ENCODE measurements around the gene TMEM18.

Gene TMEM18

GRCh38 chr2:627340-627709, 49.9 kb downstream of the TMEM18 start:
- TF ChIP-seq FOXA1 (IDR thresholded peaks at IDR 0.05) (no peak), HDGF (IDR thresholded peaks at IDR 0.05; ENCODE audit: borderline replicate concordance) (no peak), TARDBP (IDR thresholded peaks at IDR 0.05) (no peak), NFRKB (IDR thresholded peaks at IDR 0.05) (no peak), FOXM1 (IDR thresholded peaks at IDR 0.05; ENCODE audit: borderline replicate concordance) (no peak), CTBP1 (IDR thresholded peaks at IDR 0.05; ENCODE audit: borderline replicate concordance) (no peak), SP1 (IDR thresholded peaks at IDR 0.05) (no peak), FOXK2 (IDR thresholded peaks at IDR 0.05) (no peak), ARNT (IDR thresholded peaks at IDR 0.05) (no peak)
- POLR2A ChIA-PET = no interaction called here
- CTCF ChIA-PET = no interaction called here
- no peak for DNase-seq (ENCODE audit: extremely low spot score)

- CTCF ChIA-PET = no interaction called here
- DNase-seq (ENCODE audit: extremely low spot score) = no peak
- POLR2A ChIA-PET = no interaction called here
- no peak for TF ChIP-seq PKNOX1 (IDR thresholded peaks at IDR 0.05)
- no peak for TF ChIP-seq NFRKB (IDR thresholded peaks at IDR 0.05)
- TF ChIP-seq ELF4 (IDR thresholded peaks at IDR 0.05) = no peak
- no peak for TF ChIP-seq FOXK2 (IDR thresholded peaks at IDR 0.05)
- no peak for TF ChIP-seq FOXA1 (IDR thresholded peaks at IDR 0.05)
- no peak for TF ChIP-seq FOXM1 (IDR thresholded peaks at IDR 0.05; ENCODE audit: borderline replicate concordance)
Observed at GRCh38 chr2:626491-627339, 50.5 kb downstream of the TMEM18 start.

GRCh38 chr2:625415-626333, 51.5 kb downstream of the TMEM18 start:
- DNase-seq (ENCODE audit: extremely low spot score) = no peak
- TF ChIP-seq CTBP1 (IDR thresholded peaks at IDR 0.05; ENCODE audit: borderline replicate concordance) (no peak), ELF4 (IDR thresholded peaks at IDR 0.05) (no peak), ZNF384 (IDR thresholded peaks at IDR 0.05) (no peak), PKNOX1 (IDR thresholded peaks at IDR 0.05) (no peak), FOXA1 (IDR thresholded peaks at IDR 0.05) (no peak), SUZ12 (IDR thresholded peaks at IDR 0.05) (no peak), TARDBP (IDR thresholded peaks at IDR 0.05) (no peak), FOXM1 (IDR thresholded peaks at IDR 0.05; ENCODE audit: borderline replicate concordance) (no peak), SP1 (IDR thresholded peaks at IDR 0.05) (no peak), ARNT (IDR thresholded peaks at IDR 0.05) (no peak), L3MBTL2 (conservative IDR thresholded peaks at IDR 0.05) (no peak), HDGF (IDR thresholded peaks at IDR 0.05; ENCODE audit: borderline replicate concordance) (no peak), BHLHE40 (IDR thresholded peaks at IDR 0.05; ENCODE audit: borderline replicate concordance) (no peak), FOXK2 (IDR thresholded peaks at IDR 0.05) (no peak), NFRKB (IDR thresholded peaks at IDR 0.05) (no peak), LEF1 (IDR thresholded peaks at IDR 0.05; ENCODE audit: borderline replicate concordance) (no peak)
- CTCF ChIA-PET = no interaction called here
- POLR2A ChIA-PET = interaction anchor here (1.1 kb wide), 1 partner anchor 58 kb away, joined by 3 read pairs; no protein-coding TSS in a partner anchor

- no peak for TF ChIP-seq NFRKB (IDR thresholded peaks at IDR 0.05)
- no peak for TF ChIP-seq ELF4 (IDR thresholded peaks at IDR 0.05)
- no peak for TF ChIP-seq FOXA1 (IDR thresholded peaks at IDR 0.05)
- TF ChIP-seq ARNT (IDR thresholded peaks at IDR 0.05) = no peak
- no peak for TF ChIP-seq FOXK2 (IDR thresholded peaks at IDR 0.05)
- TF ChIP-seq TARDBP (IDR thresholded peaks at IDR 0.05) = no peak
- no peak for TF ChIP-seq PKNOX1 (IDR thresholded peaks at IDR 0.05)
- TF ChIP-seq SUZ12 (IDR thresholded peaks at IDR 0.05) = no peak
- TF ChIP-seq HDGF (IDR thresholded peaks at IDR 0.05; ENCODE audit: borderline replicate concordance) = no peak
- TF ChIP-seq LEF1 (IDR thresholded peaks at IDR 0.05; ENCODE audit: borderline replicate concordance) = no peak
- no peak for TF ChIP-seq L3MBTL2 (conservative IDR thresholded peaks at IDR 0.05)
- no peak for TF ChIP-seq ZNF384 (IDR thresholded peaks at IDR 0.05)
- TF ChIP-seq CTBP1 (IDR thresholded peaks at IDR 0.05; ENCODE audit: borderline replicate concordance) = no peak
- TF ChIP-seq SP1 (IDR thresholded peaks at IDR 0.05) = no peak
- CTCF ChIA-PET = interaction anchor here (0.9 kb wide), 1 partner anchor 10 kb away, joined by 3 read pairs; no protein-coding TSS in a partner anchor
- no peak for DNase-seq (ENCODE audit: extremely low spot score)
- POLR2A ChIA-PET = interaction anchor here (1.1 kb wide), 1 partner anchor 57 kb away, joined by 3 read pairs; no protein-coding TSS in a partner anchor
Observed at GRCh38 chr2:624551-625347, 52.5 kb downstream of the TMEM18 start.

GRCh38 chr2:624096-624495, 53.1 kb downstream of the TMEM18 start:
- ChIA-PET CTCF (interaction anchor here (0.9 kb wide), 1 partner anchor 11 kb away, joined by 3 read pairs; no protein-coding TSS in a partner anchor), POLR2A (no interaction called here)
- no peak for DNase-seq (ENCODE audit: extremely low spot score)
- TF ChIP-seq NFRKB (IDR thresholded peaks at IDR 0.05) (no peak), L3MBTL2 (conservative IDR thresholded peaks at IDR 0.05) (no peak), ARNT (IDR thresholded peaks at IDR 0.05) (no peak), SP1 (IDR thresholded peaks at IDR 0.05) (no peak), LEF1 (IDR thresholded peaks at IDR 0.05; ENCODE audit: borderline replicate concordance) (no peak), FOXK2 (IDR thresholded peaks at IDR 0.05) (no peak), ELF4 (IDR thresholded peaks at IDR 0.05) (no peak), HDGF (IDR thresholded peaks at IDR 0.05; ENCODE audit: borderline replicate concordance) (no peak), ZNF384 (IDR thresholded peaks at IDR 0.05) (no peak), SUZ12 (IDR thresholded peaks at IDR 0.05) (no peak), BHLHE40 (IDR thresholded peaks at IDR 0.05; ENCODE audit: borderline replicate concordance) (no peak), TARDBP (IDR thresholded peaks at IDR 0.05) (no peak), PKNOX1 (IDR thresholded peaks at IDR 0.05) (no peak), FOXM1 (IDR thresholded peaks at IDR 0.05; ENCODE audit: borderline replicate concordance) (no peak)
